Liver (tissue), 2 donors: ENCODE results near the gene NFIA.

Source experiments
- EGR1 ChIP-seq, 2 donors: IDR thresholded peaks; 2 replicates each; pipeline ENCODE4 v1.6.1; 2016 to 2018; ENCODE audit warnings: antibody characterized with exemption in 2 of 2, low read depth in 2 of 2
- RXRA ChIP-seq, 2 donors: IDR thresholded peaks; 2 replicates each; pipeline ENCODE4 v1.6.1; 2017 to 2018; ENCODE audit warnings: antibody characterized with exemption in 2 of 2, mild to moderate bottlenecking in 1 of 2
- TAF1 ChIP-seq: conservative IDR thresholded peaks from 2 replicates; pipeline ENCODE4 v1.6.1; 2016; ENCODE audit warnings: antibody characterized with exemption, mild to moderate bottlenecking
- TF ChIP-seq, protein P1 (sequence below): IDR thresholded peaks from 2 replicates; pipeline ENCODE4 v1.6.1; 2016; ENCODE audit warnings: antibody characterized with exemption
- donor health status: healthy.

DNA sequence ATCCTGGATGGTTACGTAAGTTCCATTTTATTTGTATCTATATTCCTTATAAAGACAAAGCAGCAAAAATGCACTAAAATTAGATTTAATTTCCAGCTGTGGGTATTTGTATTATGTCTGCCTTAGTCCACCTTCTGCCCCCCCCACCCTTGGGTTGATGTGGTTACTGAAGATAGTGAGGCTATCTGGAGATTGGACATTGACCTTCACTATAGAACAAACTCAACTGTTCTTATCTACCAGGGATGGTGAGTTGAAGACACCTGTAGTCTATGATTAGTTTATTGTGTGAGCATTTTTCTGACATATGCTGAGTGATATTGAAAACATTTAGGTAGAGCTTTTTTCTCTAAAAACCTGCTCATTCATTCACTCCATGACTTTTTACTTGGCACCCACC, 122.2 kb downstream of the NFIA start:
- TF ChIP-seq, protein P1, sequence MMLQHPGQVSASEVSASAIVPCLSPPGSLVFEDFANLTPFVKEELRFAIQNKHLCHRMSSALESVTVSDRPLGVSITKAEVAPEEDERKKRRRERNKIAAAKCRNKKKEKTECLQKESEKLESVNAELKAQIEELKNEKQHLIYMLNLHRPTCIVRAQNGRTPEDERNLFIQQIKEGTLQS = no peak
- TF ChIP-seq RXRA (IDR thresholded peaks at IDR 0.05) (no peak), TAF1 (no peak), EGR1 (IDR thresholded peaks at IDR 0.05; ENCODE audit: low read depth in 2 of 2) (no peak)
